DMS79 (cell line): Measurements from ENCODE around the gene ZFAND3.
A peak's percentile ranks its signal among the peaks of the same experiment; 100 is the strongest.

Experiments used
- DNase-seq: peaks from one replicate; lab custom pipeline; 2025; lab: John Stamatoyannopoulos, UW

ZFAND3 gene

GRCh38 chr6:37798436-37799262, 20.9 kb upstream of the ZFAND3 start:
- DNase-seq = no peak

- no peak for DNase-seq
These were observed 20.3 kb upstream of the ZFAND3 start for GRCh38 chr6:37799263-37799644.

- no peak for DNase-seq
These were observed 18.6 kb upstream of the ZFAND3 start for GRCh38 chr6:37800703-37801604.

- no peak for DNase-seq
These were observed 18.0 kb upstream of the ZFAND3 start for GRCh38 chr6:37801605-37801940.

GRCh38 chr6:37802810-37803209, 16.7 kb upstream of the ZFAND3 start:
- DNase-seq = no peak

GRCh38 chr6:37804586-37804985, 14.9 kb upstream of the ZFAND3 start:
- no peak for DNase-seq

- no peak for DNase-seq
These were observed 13.3 kb upstream of the ZFAND3 start for GRCh38 chr6:37806213-37806612.

GRCh38 chr6:37807656-37808055, 11.9 kb upstream of the ZFAND3 start:
- DNase-seq = peak; percentile 95

- DNase-seq = peak; percentile 42
These were observed 10.4 kb upstream of the ZFAND3 start for GRCh38 chr6:37809197-37809543.

- no peak for DNase-seq
These were observed 6.7 kb upstream of the ZFAND3 start for GRCh38 chr6:37812841-37813240.

- DNase-seq = no peak
These were observed 5.2 kb upstream of the ZFAND3 start for GRCh38 chr6:37814374-37814773.

GRCh38 chr6:37816599-37817375, 2.7 kb upstream of the ZFAND3 start:
- no peak for DNase-seq

GRCh38 chr6:37818536-37819176, 871 bp upstream of the ZFAND3 start:
- peak; percentile 95 for DNase-seq

- no peak for DNase-seq
These were observed 533 bp downstream of the ZFAND3 start for GRCh38 chr6:37819802-37820717.

- DNase-seq = no peak
These were observed 1.2 kb downstream of the ZFAND3 start for GRCh38 chr6:37820718-37821079.

- DNase-seq = no peak
These were observed 1.9 kb downstream of the ZFAND3 start for GRCh38 chr6:37821446-37821845.

GRCh38 chr6:37822851-37823682, 3.5 kb downstream of the ZFAND3 start:
- no peak for DNase-seq

- no peak for DNase-seq
These were observed 4.6 kb downstream of the ZFAND3 start for GRCh38 chr6:37824170-37824569.

- DNase-seq = no peak
These were observed 6.7 kb downstream of the ZFAND3 start for GRCh38 chr6:37826188-37826587.

GRCh38 chr6:37826993-37827392, 7.5 kb downstream of the ZFAND3 start:
- no peak for DNase-seq
